Esophagus (tissue), 2 donors: ENCODE data around the gene HS3ST5. TPM values are rescaled to one million over a fixed set of nuclear protein-coding genes. Genes with fewer than 3 reads are reported as not detected.

Experiments used
- H3K27ac ChIP-seq, 2 donors: one replicate each; pipeline ENCODE4 v1.5.1; 2013; ENCODE audit warnings: low read depth in 2 of 2, mild to moderate bottlenecking in 2 of 2, inconsistent platforms in 1 of 2, low read length in 1 of 2, moderate library complexity in 1 of 2
- H3K27me3 ChIP-seq, 2 donors: one replicate each; pipeline ENCODE4 v1.6.1; 2013; ENCODE audit warnings: low read length in 2 of 2, control low read depth in 1 of 2, mild to moderate bottlenecking in 1 of 2; ENCODE audit not compliant: insufficient read depth in 2 of 2, control insufficient read depth in 1 of 2
- H3K36me3 ChIP-seq, 2 donors: one replicate each; pipeline ENCODE4 v1.6.1; 2013; ENCODE audit warnings: low read length in 1 of 2; ENCODE audit not compliant: control insufficient read depth in 2 of 2, insufficient read depth in 2 of 2
- H3K4me1 ChIP-seq, 2 donors: one replicate each; pipeline ENCODE4 v1.6.1; 2013; ENCODE audit warnings: low read length in 1 of 2; ENCODE audit not compliant: control insufficient read depth in 2 of 2, insufficient read depth in 2 of 2
- H3K4me3 ChIP-seq, 2 donors: one replicate each; pipeline ENCODE4 v1.5.1; 2013; ENCODE audit warnings: low read length in 2 of 2, mild to moderate bottlenecking in 2 of 2, low read depth in 1 of 2, moderate library complexity in 1 of 2
- H3K9me3 ChIP-seq, 2 donors: one replicate each; pipeline ENCODE4 v1.6.1; 2013; ENCODE audit warnings: mild to moderate bottlenecking in 2 of 2, low read depth in 1 of 2, low read length in 1 of 2, moderate library complexity in 1 of 2; ENCODE audit not compliant: control insufficient read depth in 2 of 2, insufficient read depth in 1 of 2
- WGBS, 2 donors: extraction: QIAGEN DNeasy Blood & Tissue Kit; methylation state at CpG; one replicate each; pipeline ENCODE4 v1.1.7; 2013; 5-methylcytosine and 5-hydroxymethylcytosine counted together
- polyA plus RNA-seq, 2 donors: library from polyadenylated mRNA; stranded (reverse); fragments of 200-250 nt; gene quantifications; one replicate each; pipeline ENCODE4 v1.2.3, GENCODE V29; 2013
- donor health status: healthy with polysubstance abuse.
- donor health status: Bipolar disorder and iron deficiency.

The HS3ST5 gene
- polyA plus RNA-seq, 2 donors: not detected

- no peaks in the 10 kb centered on the region for H3K9me3 ChIP-seq
Observed at GRCh38 chr6:114100215-114100994, 242.4 kb downstream of the HS3ST5 start.

GRCh38 chr6:114096561-114097172 lies 246.2 kb downstream of the HS3ST5 start:
- Histone ChIP-seq H3K27ac (no peak overlapping the region), H3K4me1 (no peaks in the 10 kb centered on the region), H3K27me3 (no peaks in the 10 kb centered on the region), H3K4me3 (no peak overlapping the region), H3K36me3 (no peaks in the 10 kb centered on the region), H3K9me3 (no peaks in the 10 kb centered on the region)
- WGBS, 2 donors: 1 to 4% methylated on average over 2 of the region's 2 CpGs

More at GRCh38 chr6:114100215-114100994, 242.4 kb downstream of the HS3ST5 start:
- H3K27ac ChIP-seq: no peak overlapping the region
- H3K4me3 ChIP-seq: no peak overlapping the region
- H3K27me3 ChIP-seq: no peaks in the 10 kb centered on the region
- 80 to 85% methylated on average over 10 of the region's 10 CpGs for WGBS, 2 donors
- no peaks in the 10 kb centered on the region for H3K36me3 ChIP-seq
- no peaks in the 10 kb centered on the region for H3K4me1 ChIP-seq

DNA sequence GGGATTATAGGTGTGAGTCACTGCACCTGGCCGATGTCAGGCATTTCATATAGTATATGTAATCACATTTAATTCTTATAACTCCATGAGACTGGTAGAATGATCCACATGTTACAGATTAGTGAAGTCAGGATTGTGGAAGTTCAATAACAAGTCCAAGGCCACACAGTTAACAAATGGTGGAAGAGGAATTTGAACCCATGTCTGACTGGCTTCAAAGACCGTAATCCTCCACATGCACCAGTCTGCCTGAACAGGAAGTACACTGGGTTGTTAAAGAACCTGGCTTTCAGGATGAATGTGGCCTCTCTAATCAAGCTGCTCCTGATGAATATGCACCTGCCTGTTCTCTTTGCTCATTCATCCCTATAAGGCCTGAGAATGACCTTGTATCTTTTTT lies 249.9 kb downstream of the HS3ST5 start:
- Histone ChIP-seq H3K4me3 (no peak overlapping the region), H3K27me3 (no peaks in the 10 kb centered on the region), H3K36me3 (no peaks in the 10 kb centered on the region), H3K27ac (no peak overlapping the region), H3K9me3 (no peaks in the 10 kb centered on the region), H3K4me1 (no peaks in the 10 kb centered on the region)
- WGBS, 2 donors: 69 to 82% methylated on average over 2 of the region's 2 CpGs

DNA sequence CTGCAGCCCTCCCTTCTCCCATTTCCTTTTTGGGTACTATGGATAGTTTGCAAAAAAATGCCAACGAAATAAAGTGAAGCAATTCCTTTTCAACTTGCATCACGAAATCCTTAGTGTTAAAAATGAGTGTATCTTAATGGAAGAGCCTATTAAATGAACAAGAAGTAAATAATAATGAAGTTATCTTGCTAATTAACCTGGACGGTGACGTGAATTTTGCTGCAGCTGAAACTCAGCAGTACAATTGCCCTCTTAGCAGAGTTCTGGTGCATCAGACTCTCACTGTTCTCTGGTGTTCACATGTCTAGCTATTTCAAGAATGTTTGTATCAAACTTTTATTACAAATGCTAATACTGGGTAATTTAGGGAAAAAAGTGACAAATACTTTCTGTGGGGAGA lies 252.2 kb downstream of the HS3ST5 start:
- Histone ChIP-seq H3K27ac (no peak overlapping the region), H3K36me3 (no peaks in the 10 kb centered on the region), H3K27me3 (no peaks in the 10 kb centered on the region), H3K4me3 (no peak overlapping the region), H3K9me3 (no peaks in the 10 kb centered on the region), H3K4me1 (no peaks in the 10 kb centered on the region)
- WGBS, 2 donors: 46 to 48% methylated on average over 4 of the region's 4 CpGs

GRCh38 chr6:114087496-114087895 lies 255.3 kb downstream of the HS3ST5 start:
- 67% methylated on average over 2 of the region's 2 CpGs for WGBS, 2 donors
- no peaks in the 10 kb centered on the region for H3K36me3 ChIP-seq
- H3K9me3 ChIP-seq: no peaks in the 10 kb centered on the region
- no peaks in the 10 kb centered on the region for H3K27me3 ChIP-seq
- H3K4me3 ChIP-seq: no peak overlapping the region
- no peaks in the 10 kb centered on the region for H3K4me1 ChIP-seq
- no peak overlapping the region for H3K27ac ChIP-seq

GRCh38 chr6:114085211-114085610 lies 257.6 kb downstream of the HS3ST5 start:
- H3K36me3 ChIP-seq: no peaks in the 10 kb centered on the region
- H3K27me3 ChIP-seq: no peaks in the 10 kb centered on the region
- no peaks in the 10 kb centered on the region for H3K9me3 ChIP-seq
- no peaks in the 10 kb centered on the region for H3K4me1 ChIP-seq
- WGBS, 2 donors: 71 to 76% methylated on average over 2 of the region's 2 CpGs
- H3K4me3 ChIP-seq: no peak overlapping the region
- H3K27ac ChIP-seq: no peak overlapping the region

DNA sequence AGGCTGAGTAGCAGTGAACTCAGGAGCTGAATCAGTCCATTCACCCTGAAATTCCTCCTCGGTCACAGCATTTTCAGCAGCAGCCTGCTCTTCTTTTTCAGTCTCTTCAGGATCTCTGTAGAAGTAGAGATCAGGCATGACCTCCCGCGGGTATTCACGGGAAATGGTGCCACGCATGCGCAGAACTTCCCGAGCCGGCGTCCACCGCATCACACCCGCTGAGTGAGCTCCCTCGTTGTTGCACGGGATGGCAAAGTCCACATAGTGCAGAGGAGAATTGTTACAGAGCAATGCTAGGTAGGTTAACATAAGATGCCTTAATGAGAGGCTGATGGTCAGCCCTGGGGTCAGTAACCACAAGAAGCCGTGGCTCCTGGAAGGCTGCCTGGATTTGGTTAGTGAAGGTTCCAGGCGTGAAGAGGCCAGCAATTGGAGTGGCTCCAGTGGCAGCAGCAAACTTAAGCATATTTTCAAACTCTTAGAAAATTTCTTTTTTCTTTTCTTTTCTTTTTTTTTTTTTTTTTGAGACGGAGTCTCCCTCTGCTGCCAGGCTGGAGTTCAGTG lies 258.4 kb downstream of the HS3ST5 start:
- Histone ChIP-seq H3K4me1 (no peaks in the 10 kb centered on the region), H3K4me3 (no peak overlapping the region), H3K9me3 (no peaks in the 10 kb centered on the region), H3K27ac (no peak overlapping the region), H3K27me3 (no peaks in the 10 kb centered on the region), H3K36me3 (no peaks in the 10 kb centered on the region)
- 88 to 93% methylated on average over 16 of the region's 16 CpGs for WGBS, 2 donors

- H3K4me3 ChIP-seq: no peak overlapping the region
- H3K27me3 ChIP-seq: no peaks in the 10 kb centered on the region
- no peaks in the 10 kb centered on the region for H3K9me3 ChIP-seq
- WGBS, 2 donors: 69 to 70% methylated on average over 3 of the region's 3 CpGs
- H3K27ac ChIP-seq: no peak overlapping the region
- H3K36me3 ChIP-seq: no peaks in the 10 kb centered on the region
- no peaks in the 10 kb centered on the region for H3K4me1 ChIP-seq
Observed at GRCh38 chr6:114083251-114083650, 259.6 kb downstream of the HS3ST5 start.

- Histone ChIP-seq H3K27ac (no peak overlapping the region), H3K4me3 (no peak overlapping the region), H3K4me1 (no peaks in the 10 kb centered on the region), H3K27me3 (no peaks in the 10 kb centered on the region), H3K36me3 (no peaks in the 10 kb centered on the region), H3K9me3 (no peaks in the 10 kb centered on the region)
- WGBS, 2 donors: 79 to 80% methylated on average over 3 of the region's 3 CpGs
Observed at GRCh38 chr6:114081730-114082129, 261.1 kb downstream of the HS3ST5 start.
